DOHH2 (cell line): ENCODE data around the gene TRIM67.

Source experiments
- H3F3A ChIP-seq: fragments of 200-600 bp; sonication (generic), shearing (Covaris generic); 2 replicates; pipeline ENCODE4 v1.6.0; 2016; ENCODE audit warnings: antibody characterized with exemption, mild to moderate bottlenecking; ENCODE audit not compliant: control insufficient read depth, insufficient read depth
- H3K27ac ChIP-seq: fragments of 200-600 bp; sonication (generic); 2 replicates; pipeline ENCODE4 v1.5.1; 2014; ENCODE audit warnings: low read depth, mild to moderate bottlenecking, low read length, moderate library complexity
- H3K27me3 ChIP-seq: fragments of 200-600 bp; sonication (generic); 2 replicates; pipeline ENCODE4 v1.6.1; 2014; ENCODE audit warnings: mild to moderate bottlenecking, low read length, mixed read lengths; ENCODE audit not compliant: control insufficient read depth
- H3K36me3 ChIP-seq: fragments of 200-600 bp; sonication (generic); 2 replicates; pipeline ENCODE4 v1.6.1; 2014; ENCODE audit warnings: mild to moderate bottlenecking, low read length, moderate library complexity, mixed read lengths; ENCODE audit not compliant: control insufficient read depth
- H3K4me1 ChIP-seq: fragments of 200-600 bp; sonication (generic); 2 replicates; pipeline ENCODE4 v1.6.1; 2014; ENCODE audit warnings: mild to moderate bottlenecking, low read length, mixed read lengths; ENCODE audit not compliant: control insufficient read depth
- H3K4me2 ChIP-seq: fragments of 200-600 bp; sonication (generic); 2 replicates; pipeline ENCODE4 v1.6.0; 2014; ENCODE audit warnings: mild to moderate bottlenecking, low read length, moderate library complexity
- H3K4me3 ChIP-seq: fragments of 200-600 bp; sonication (generic); 2 replicates; pipeline ENCODE4 v1.5.1; 2014; ENCODE audit warnings: mild to moderate bottlenecking, low read length, mixed read lengths
- H3K79me2 ChIP-seq: fragments of 200-600 bp; sonication (generic); 2 replicates; pipeline ENCODE4 v1.6.1; 2014; ENCODE audit warnings: mild to moderate bottlenecking, low read length, mixed read lengths; ENCODE audit not compliant: control insufficient read depth
- H3K9me2 ChIP-seq: fragments of 200-600 bp; sonication (generic); replicated peaks from 2 replicates; pipeline ENCODE4 v1.6.1; 2014; ENCODE audit warnings: mild to moderate bottlenecking, low read length, mixed read lengths; ENCODE audit not compliant: control insufficient read depth
- H3K9me3 ChIP-seq: fragments of 200-600 bp; sonication (generic); 2 replicates; pipeline ENCODE4 v1.6.1; 2014; ENCODE audit warnings: antibody characterized with exemption, low read length, mixed read lengths; ENCODE audit not compliant: control insufficient read depth, insufficient read depth
- H4K20me1 ChIP-seq: fragments of 200-600 bp; sonication (generic); 2 replicates; pipeline ENCODE4 v1.6.0; 2014; ENCODE audit warnings: low read depth, mild to moderate bottlenecking, antibody characterized with exemption, low read length, moderate library complexity; ENCODE audit not compliant: control insufficient read depth, insufficient read depth
- CTCF ChIP-seq: fragments of 200-600 bp; sonication (generic); IDR thresholded peaks from one replicate; pipeline ENCODE4 v1.5.1; 2014; ENCODE audit warnings: antibody characterized with exemption, mild to moderate bottlenecking, low read depth, low read length; ENCODE audit not compliant: poor library complexity, severe bottlenecking
- EZH2phosphoT487 ChIP-seq: fragments of 200-600 bp; sonication (generic); IDR thresholded peaks from 2 replicates; pipeline ENCODE4 v1.6.1; 2017; ENCODE audit warnings: borderline replicate concordance, mild to moderate bottlenecking, antibody characterized with exemption, low read length, moderate library complexity, mixed read lengths

TRIM67 gene

GRCh38 chr1:231144416-231145193, 17.3 kb upstream of the TRIM67 start:
- Histone ChIP-seq H3K4me1 (no peaks in the 10 kb centered on the region), H3K9me2 (no peaks in the 10 kb centered on the region), H3K9me3 (no peaks in the 10 kb centered on the region), H3K79me2 (no peaks in the 10 kb centered on the region), H3K4me3 (no peak overlapping the region), H4K20me1 (no peaks in the 10 kb centered on the region), H3K4me2 (no peak overlapping the region), H3K27me3 (peaks cover 9% of the 10 kb centered on the region), H3K27ac (no peak overlapping the region), H3K36me3 (no peaks in the 10 kb centered on the region), H3F3A (no peaks in the 10 kb centered on the region)
- TF ChIP-seq CTCF = no peak
- no peak for TF ChIP-seq EZH2phosphoT487

DNA sequence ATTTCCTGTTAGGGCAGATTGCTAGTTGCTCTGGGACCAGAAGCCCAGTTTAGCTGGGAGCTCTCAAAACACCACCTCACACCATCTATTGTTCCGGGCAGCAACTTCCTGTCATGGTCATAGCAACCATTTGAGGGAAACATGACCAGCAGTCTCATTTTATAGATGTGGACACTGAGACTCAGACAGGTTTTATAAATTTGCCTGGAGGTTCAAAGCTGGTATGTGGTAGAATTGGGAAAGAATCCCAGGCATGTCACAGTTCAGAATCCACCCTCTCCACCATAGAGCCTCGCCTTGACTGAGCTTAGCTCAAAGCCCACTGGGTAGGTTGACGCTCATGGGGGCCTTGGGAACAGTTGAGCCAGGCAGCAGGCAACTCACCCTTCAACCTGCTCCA, 14.0 kb upstream of the TRIM67 start:
- Histone ChIP-seq H3K4me1 (no peaks in the 10 kb centered on the region), H4K20me1 (no peaks in the 10 kb centered on the region), H3K9me2 (no peaks in the 10 kb centered on the region), H3K79me2 (no peaks in the 10 kb centered on the region), H3K4me3 (no peak overlapping the region), H3K9me3 (no peaks in the 10 kb centered on the region), H3K27ac (no peak overlapping the region), H3F3A (no peaks in the 10 kb centered on the region), H3K36me3 (no peaks in the 10 kb centered on the region), H3K27me3 (peaks cover 8% of the 10 kb centered on the region), H3K4me2 (no peak overlapping the region)
- TF ChIP-seq CTCF = no peak
- no peak for TF ChIP-seq EZH2phosphoT487

- Histone ChIP-seq H3K9me2 (no peaks in the 10 kb centered on the region), H4K20me1 (no peaks in the 10 kb centered on the region), H3K27ac (no peak overlapping the region), H3K9me3 (no peaks in the 10 kb centered on the region), H3F3A (no peaks in the 10 kb centered on the region), H3K36me3 (no peaks in the 10 kb centered on the region), H3K27me3 (peaks cover 9% of the 10 kb centered on the region), H3K4me3 (no peak overlapping the region), H3K4me2 (no peak overlapping the region), H3K4me1 (no peaks in the 10 kb centered on the region), H3K79me2 (no peaks in the 10 kb centered on the region)
- no peak for TF ChIP-seq EZH2phosphoT487
- no peak for TF ChIP-seq CTCF
Observed at GRCh38 chr1:231151811-231152210, 10.0 kb upstream of the TRIM67 start.
